Stimulated activated CD8-positive, alpha-beta memory T cell treated with anti-CD3 and anti-CD28 coated beads, Interleukin-7, amount 100 ng/mL, for 4 hours (primary cell): ENCODE results near the gene NPC1.

Source experiments
- DNase-seq, 2 donors: peaks; one replicate each; pipeline ENCODE4 v3.0.0-alpha.2; 2020; ENCODE audit warnings: low read depth in 2 of 2

Gene NPC1

GRCh38 chr18:23548275-23548674 lies 38.0 kb downstream of the NPC1 start:
- no peak for DNase-seq

GRCh38 chr18:23547846-23548245 lies 38.5 kb downstream of the NPC1 start:
- no peak for DNase-seq

GRCh38 chr18:23547306-23547705 lies 39.0 kb downstream of the NPC1 start:
- DNase-seq = no peak

- no peak for DNase-seq
Observed at GRCh38 chr18:23545247-23545789, 41.0 kb downstream of the NPC1 start.

GRCh38 chr18:23542461-23542860 lies 43.8 kb downstream of the NPC1 start:
- DNase-seq = no peak

GRCh38 chr18:23541349-23542093 lies 44.8 kb downstream of the NPC1 start:
- DNase-seq = no peak

GRCh38 chr18:23540867-23541266 lies 45.4 kb downstream of the NPC1 start:
- DNase-seq = no peak

- DNase-seq = no peak
Observed at GRCh38 chr18:23539911-23540525, 46.3 kb downstream of the NPC1 start.

GRCh38 chr18:23539296-23539695 lies 47.0 kb downstream of the NPC1 start:
- DNase-seq = no peak

GRCh38 chr18:23538870-23539269 lies 47.4 kb downstream of the NPC1 start:
- no peak for DNase-seq

GRCh38 chr18:23538001-23538400 lies 48.3 kb downstream of the NPC1 start:
- no peak for DNase-seq

- DNase-seq = no peak
Observed at GRCh38 chr18:23537274-23537673, 49.0 kb downstream of the NPC1 start.

- DNase-seq = no peak
Observed at GRCh38 chr18:23536204-23536603, 50.1 kb downstream of the NPC1 start.

GRCh38 chr18:23534276-23534675 lies 52.0 kb downstream of the NPC1 start:
- DNase-seq = no peak

- no peak for DNase-seq
Observed at GRCh38 chr18:23532848-23533247, 53.5 kb downstream of the NPC1 start.

GRCh38 chr18:23531912-23532311 lies 54.4 kb downstream of the NPC1 start:
- DNase-seq = no peak

GRCh38 chr18:23530195-23530594 lies 56.1 kb downstream of the NPC1 start:
- DNase-seq = no peak

- DNase-seq = no peak
Observed at GRCh38 chr18:23529604-23530003, 56.7 kb downstream of the NPC1 start.

GRCh38 chr18:23528580-23529472 lies 57.5 kb downstream of the NPC1 start:
- no peak for DNase-seq

- no peak for DNase-seq
Observed at GRCh38 chr18:23526501-23527063, 59.7 kb downstream of the NPC1 start.

GRCh38 chr18:23524213-23524707 lies 62.0 kb downstream of the NPC1 start:
- no peak for DNase-seq
